Fibroblast of the aortic adventitia (primary cell): Measurements from ENCODE around the gene GRB10. TPM values are rescaled to one million over a fixed set of nuclear protein-coding genes. Genes with fewer than 3 reads are reported as not detected.
A peak's percentile ranks its signal among the peaks of the same experiment; 100 is the strongest.

Source experiments
- DNase-seq: peaks from one replicate; pipeline ENCODE4 v3.0.0-alpha.2; 2010; ENCODE audit warnings: low read depth
- H3K4me3 ChIP-seq: 2 replicates; pipeline ENCODE4 v1.5.1; 2011; ENCODE audit warnings: low read depth, mild to moderate bottlenecking, control low read depth, low read length, moderate library complexity
- CTCF ChIP-seq: IDR thresholded peaks from 2 replicates; pipeline ENCODE4 v1.5.1; 2011; ENCODE audit warnings: mild to moderate bottlenecking, low read length, control low read depth, inconsistent platforms; ENCODE audit not compliant: insufficient read depth
- total RNA-seq: library from RNA; depleted of rRNA; stranded (reverse); fragments of >200 nt; gene quantifications from 2 replicates; pipeline ENCODE4 v1.2.3, GENCODE V29; 2012; ENCODE audit warnings: low replicate concordance

GRB10 gene
- total RNA-seq, 1 donor, result 39.1 TPM

- H3K4me3 ChIP-seq, result no peak overlapping the region
- DNase-seq, result no peak
- no peak for TF ChIP-seq CTCF
These were observed 77.9 kb downstream of the GRB10 start for GRCh38 chr7:50704844-50705243.

- H3K4me3 ChIP-seq, result no peak overlapping the region
- DNase-seq, result no peak
- TF ChIP-seq CTCF, result no peak
These were observed 79.0 kb downstream of the GRB10 start for GRCh38 chr7:50703654-50704053.

- DNase-seq, result no peak
- no peak overlapping the region for H3K4me3 ChIP-seq
- no peak for TF ChIP-seq CTCF
These were observed 83.6 kb downstream of the GRB10 start for GRCh38 chr7:50699143-50699542.

GRCh38 chr7:50697748-50698147 lies 84.9 kb downstream of the GRB10 start:
- no peak overlapping the region for H3K4me3 ChIP-seq
- DNase-seq, result no peak
- no peak for TF ChIP-seq CTCF

GRCh38 chr7:50696810-50697582 lies 85.7 kb downstream of the GRB10 start:
- H3K4me3 ChIP-seq, result no peak overlapping the region
- peak; percentile 51 for TF ChIP-seq CTCF
- peak; percentile 17 for DNase-seq

- no peak for TF ChIP-seq CTCF
- no peak for DNase-seq
- H3K4me3 ChIP-seq, result no peak overlapping the region
These were observed 87.7 kb downstream of the GRB10 start for GRCh38 chr7:50695026-50695425.

GRCh38 chr7:50693455-50694130 lies 89.1 kb downstream of the GRB10 start:
- no peak for TF ChIP-seq CTCF
- peak; percentile 20 for DNase-seq
- H3K4me3 ChIP-seq, result no peak overlapping the region
